Fibroblast of lung (primary cell): ENCODE results near the gene CSTF3.

ENCODE experiments used
- EZH2 ChIP-seq: IDR thresholded peaks from 2 replicates; pipeline ENCODE4 v1.5.1; 2012; ENCODE audit warnings: low read length, control low read depth, mild to moderate bottlenecking; ENCODE audit errors: missing control alignments
- TF ChIP-seq, protein P1 (sequence below), 2 donors: IDR thresholded peaks in 1 of 2; conservative IDR thresholded peaks in 1 of 2; 1 replicate in 1 of 2; 2 replicates in 1 of 2; pipeline ENCODE4 v1.5.1; 2011 to 2012; ENCODE audit warnings: low read length in 2 of 2, control low read depth in 1 of 2, inconsistent platforms in 1 of 2, low read depth in 1 of 2, mild to moderate bottlenecking in 1 of 2

DNA sequence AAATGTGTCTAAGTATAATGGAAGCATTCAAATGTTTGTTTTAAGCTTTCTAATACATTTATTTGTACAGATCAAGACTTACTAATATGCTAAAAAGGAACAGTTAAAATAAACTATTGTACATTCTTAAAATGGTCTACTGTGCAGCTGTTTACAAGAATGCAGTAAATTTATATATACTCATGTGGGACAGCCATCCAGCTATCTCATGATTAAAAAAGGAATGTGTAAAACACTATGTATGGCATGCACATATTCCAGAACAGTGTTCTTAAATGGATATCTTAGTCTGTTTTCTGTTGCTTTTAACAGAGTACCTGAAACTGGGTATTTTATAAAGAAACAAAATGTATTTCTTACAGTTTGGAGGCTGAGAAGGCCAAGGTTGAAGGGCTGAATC lies 30.2 kb upstream of the CSTF3 start:
- TF ChIP-seq, protein P1, sequence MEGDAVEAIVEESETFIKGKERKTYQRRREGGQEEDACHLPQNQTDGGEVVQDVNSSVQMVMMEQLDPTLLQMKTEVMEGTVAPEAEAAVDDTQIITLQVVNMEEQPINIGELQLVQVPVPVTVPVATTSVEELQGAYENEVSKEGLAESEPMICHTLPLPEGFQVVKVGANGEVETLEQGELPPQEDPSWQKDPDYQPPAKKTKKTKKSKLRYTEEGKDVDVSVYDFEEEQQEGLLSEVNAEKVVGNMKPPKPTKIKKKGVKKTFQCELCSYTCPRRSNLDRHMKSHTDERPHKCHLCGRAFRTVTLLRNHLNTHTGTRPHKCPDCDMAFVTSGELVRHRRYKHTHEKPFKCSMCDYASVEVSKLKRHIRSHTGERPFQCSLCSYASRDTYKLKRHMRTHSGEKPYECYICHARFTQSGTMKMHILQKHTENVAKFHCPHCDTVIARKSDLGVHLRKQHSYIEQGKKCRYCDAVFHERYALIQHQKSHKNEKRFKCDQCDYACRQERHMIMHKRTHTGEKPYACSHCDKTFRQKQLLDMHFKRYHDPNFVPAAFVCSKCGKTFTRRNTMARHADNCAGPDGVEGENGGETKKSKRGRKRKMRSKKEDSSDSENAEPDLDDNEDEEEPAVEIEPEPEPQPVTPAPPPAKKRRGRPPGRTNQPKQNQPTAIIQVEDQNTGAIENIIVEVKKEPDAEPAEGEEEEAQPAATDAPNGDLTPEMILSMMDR (conservative IDR thresholded peaks at IDR 0.05 in 1 of 2, IDR thresholded peaks at IDR 0.05 in 1 of 2; ENCODE audit: low read depth in 1 of 2, low read length in 2 of 2) = no peak
- no peak for TF ChIP-seq EZH2
